H1 (cell line): ENCODE data around the gene SYK. TPM values are rescaled to one million over a fixed set of nuclear protein-coding genes. Genes with fewer than 3 reads are reported as not detected.

ENCODE experiments used
- CTCF ChIA-PET: fragments of 300-600 bp; sonication (Branson Sonifier 250); formaldehyde crosslinking; loops from one replicate; lab custom pipeline; 2021; ENCODE audit not compliant: partially characterized antibody; lab: Charles Lee
- POLR2A ChIA-PET: fragments of 300-600 bp; sonication (Branson Sonifier 250); formaldehyde crosslinking; loops from one replicate; lab custom pipeline; 2021; ENCODE audit warnings: inconsistent platforms; ENCODE audit not compliant: partially characterized antibody; lab: Charles Lee
- DNase-seq, 2 experiments: peaks; one replicate each; pipeline versions ENCODE4 v3.0.0 to v3.0.0-alpha.2; 2010 to 2022; ENCODE audit warnings: low spot score in 2 of 2, low read depth in 1 of 2, mixed read lengths in 1 of 2
- FAIRE-seq: peaks from 2 replicates; lab custom pipeline; 2011; peaks lifted over from hg19 to GRCh38; lab: Jason Lieb, UNC
- H2AFZ ChIP-seq: 2 replicates; pipeline ENCODE4 v1.8.1; 2012; ENCODE audit warnings: low read length, inconsistent platforms
- H2AK5ac ChIP-seq: 2 replicates; pipeline ENCODE4 v1.6.1; 2013; ENCODE audit warnings: low read depth, low read length
- H2BK120ac ChIP-seq: replicated peaks from 2 replicates; pipeline ENCODE3; 2013; ENCODE audit warnings: low read depth, low read length, inconsistent platforms
- H2BK12ac ChIP-seq: 2 replicates; pipeline ENCODE4 v1.6.1; 2013; ENCODE audit warnings: low read depth, low read length
- H2BK15ac ChIP-seq: 2 replicates; pipeline ENCODE4 v1.6.1; 2013; ENCODE audit warnings: low read length
- H2BK20ac ChIP-seq: 2 replicates; pipeline ENCODE4 v1.6.1; 2013; ENCODE audit warnings: low read length
- H2BK5ac ChIP-seq: 2 replicates; pipeline ENCODE4 v1.6.1; 2013; ENCODE audit warnings: low read depth, low read length
- H3K14ac ChIP-seq: 2 replicates; pipeline ENCODE4 v1.6.1; 2013; ENCODE audit warnings: inconsistent platforms; ENCODE audit not compliant: insufficient read length
- H3K18ac ChIP-seq: 2 replicates; pipeline ENCODE4 v1.6.1; 2013; ENCODE audit warnings: low read length; ENCODE audit errors: extremely low read depth
- H3K23ac ChIP-seq: 2 replicates; pipeline ENCODE4 v1.6.1; 2013; ENCODE audit warnings: inconsistent platforms; ENCODE audit not compliant: insufficient read length
- H3K23me2 ChIP-seq: 2 replicates; pipeline ENCODE4 v1.6.1; 2013; ENCODE audit warnings: low read depth, low read length
- H3K27ac ChIP-seq: 2 replicates; pipeline ENCODE4 v1.6.1; 2011; ENCODE audit warnings: low read depth, low read length, inconsistent platforms
- H3K27me3 ChIP-seq, 4 experiments: replicated peaks in 1 of 4; 1 replicate in 1 of 4; 2 replicates in 3 of 4; pipeline versions ENCODE4 v1.6.1 to v1.8.1; 2011 to 2013; ENCODE audit warnings: low read length in 3 of 4, mild to moderate bottlenecking in 3 of 4, inconsistent platforms in 2 of 4, mixed read lengths in 2 of 4, moderate library complexity in 1 of 4; ENCODE audit not compliant: control insufficient read depth in 3 of 4, insufficient read depth in 3 of 4; ENCODE audit errors: extremely low read depth in 1 of 4
- H3K36me3 ChIP-seq, 4 experiments: 2 replicates each; pipeline versions ENCODE4 v1.6.1 to v1.8.1; 2011 to 2013; ENCODE audit warnings: mild to moderate bottlenecking in 4 of 4, low read length in 3 of 4, moderate library complexity in 2 of 4, control low read depth in 1 of 4, inconsistent platforms in 1 of 4; ENCODE audit not compliant: insufficient read depth in 4 of 4, control insufficient read depth in 2 of 4
- H3K4ac ChIP-seq: replicated peaks from 2 replicates; pipeline ENCODE3; 2013; ENCODE audit warnings: low read length, low read depth, mixed read lengths, inconsistent platforms; ENCODE audit not compliant: insufficient read length
- H3K4me1 ChIP-seq, 4 experiments: replicated peaks in 1 of 4; 1 replicate in 1 of 4; 2 replicates in 3 of 4; pipeline versions ENCODE4 v1.6.1 to v1.8.1; 2011 to 2013; ENCODE audit warnings: low read length in 3 of 4, inconsistent platforms in 2 of 4, mixed read lengths in 1 of 4; ENCODE audit not compliant: insufficient read depth in 4 of 4, control insufficient read depth in 3 of 4
- H3K4me2 ChIP-seq, 2 experiments: 2 replicates each; pipeline versions ENCODE4 v1.6.1 to v1.8.1; 2011 to 2013; ENCODE audit warnings: low read depth in 2 of 2, low read length in 2 of 2, control low read depth in 1 of 2, inconsistent platforms in 1 of 2, mild to moderate bottlenecking in 1 of 2; ENCODE audit not compliant: insufficient read depth in 1 of 2
- H3K4me3 ChIP-seq, 4 experiments: fragments of 200-600, 300-600 bp in 1 of 4; sonication (generic), shearing (Covaris generic), sonication (Bioruptor Twin) in 1 of 4; 2 replicates each; pipeline versions ENCODE4 v1.5.1 to v1.8.1; 2011 to 2016; ENCODE audit warnings: low read length in 4 of 4, low read depth in 3 of 4, control low read depth in 2 of 4, inconsistent platforms in 2 of 4, mild to moderate bottlenecking in 2 of 4, mixed read lengths in 1 of 4, moderate library complexity in 1 of 4; ENCODE audit not compliant: insufficient read depth in 2 of 4; ENCODE audit errors: extremely low read depth in 1 of 4
- H3K56ac ChIP-seq: replicated peaks from 2 replicates; pipeline ENCODE3; 2013; ENCODE audit warnings: low read depth, mild to moderate bottlenecking, mixed read lengths, low read length, inconsistent platforms; ENCODE audit not compliant: insufficient read length
- H3K79me1 ChIP-seq: 2 replicates; pipeline ENCODE4 v1.6.1; 2013; ENCODE audit warnings: low read depth, low read length, control low read depth
- H3K79me2 ChIP-seq, 2 experiments: 2 replicates each; pipeline versions ENCODE4 v1.6.1 to v1.8.1; 2012 to 2013; ENCODE audit warnings: low read length in 2 of 2, mild to moderate bottlenecking in 2 of 2, inconsistent platforms in 1 of 2; ENCODE audit not compliant: insufficient read depth in 2 of 2, control insufficient read depth in 1 of 2
- H3K9ac ChIP-seq, 4 experiments: replicated peaks in 1 of 4; 1 replicate in 1 of 4; 2 replicates in 3 of 4; pipeline versions ENCODE4 v1.6.1 to v1.8.1; 2011 to 2013; ENCODE audit warnings: low read depth in 3 of 4, low read length in 3 of 4, control low read depth in 2 of 4, mild to moderate bottlenecking in 2 of 4, moderate library complexity in 2 of 4, inconsistent platforms in 1 of 4; ENCODE audit errors: extremely low read depth in 1 of 4
- H3K9me3 ChIP-seq, 2 experiments: 2 replicates each; pipeline versions ENCODE4 v1.6.1 to v1.8.1; 2012 to 2013; ENCODE audit warnings: mild to moderate bottlenecking in 2 of 2, moderate library complexity in 2 of 2, control low read depth in 1 of 2, inconsistent platforms in 1 of 2, low read depth in 1 of 2, low read length in 1 of 2, mixed read lengths in 1 of 2; ENCODE audit not compliant: insufficient read depth in 2 of 2
- H4K20me1 ChIP-seq, 2 experiments: replicated peaks in 1 of 2; 2 replicates each; pipeline versions ENCODE3 to v1.8.1; 2011 to 2013; ENCODE audit warnings: inconsistent platforms in 2 of 2, low read length in 2 of 2, mild to moderate bottlenecking in 1 of 2; ENCODE audit not compliant: insufficient read depth in 2 of 2, control insufficient read depth in 1 of 2
- H4K5ac ChIP-seq: 2 replicates; pipeline ENCODE4 v1.6.1; 2013; ENCODE audit warnings: low read length, low read depth, mixed read lengths, inconsistent platforms; ENCODE audit not compliant: insufficient read length
- H4K8ac ChIP-seq: 2 replicates; pipeline ENCODE4 v1.8.0; 2013; ENCODE audit warnings: mild to moderate bottlenecking, moderate library complexity, low read length, inconsistent platforms; ENCODE audit not compliant: insufficient read depth; ENCODE audit errors: extremely low read depth
- H4K91ac ChIP-seq: replicated peaks from 2 replicates; pipeline ENCODE3; 2013; ENCODE audit warnings: low read length, mixed read lengths, inconsistent platforms; ENCODE audit not compliant: insufficient read length
- BRCA1 ChIP-seq: IDR thresholded peaks from 2 replicates; pipeline ENCODE4 v1.6.1; 2012; ENCODE audit warnings: low read depth, low read length, improper control_type of control experiment
- EP300 ChIP-seq, 2 experiments: IDR thresholded peaks; 1 replicate in 1 of 2; 2 replicates in 1 of 2; pipeline ENCODE4 v1.6.1; 2011 to 2012; ENCODE audit warnings: low read depth in 2 of 2, low read length in 2 of 2, mild to moderate bottlenecking in 2 of 2, borderline replicate concordance in 1 of 2, inconsistent platforms in 1 of 2, moderate library complexity in 1 of 2
- POLR2AphosphoS5 ChIP-seq: IDR thresholded peaks from 2 replicates; pipeline ENCODE4 v1.6.1; 2011; ENCODE audit warnings: low read depth, low read length
- RAD21 ChIP-seq, 2 experiments: IDR thresholded peaks in 1 of 2; conservative IDR thresholded peaks in 1 of 2; 2 replicates each; pipeline ENCODE4 v1.6.1; 2011; ENCODE audit warnings: low read depth in 2 of 2, low read length in 2 of 2, improper control_type of control experiment in 1 of 2, inconsistent platforms in 1 of 2, mild to moderate bottlenecking in 1 of 2, moderate library complexity in 1 of 2
- RBBP5 ChIP-seq: IDR thresholded peaks from 2 replicates; pipeline ENCODE4 v1.7.1; 2012; ENCODE audit warnings: low read depth, mild to moderate bottlenecking, inconsistent platforms, low read length, moderate library complexity, borderline replicate concordance
- SIN3A ChIP-seq, 2 experiments: IDR thresholded peaks in 1 of 2; conservative IDR thresholded peaks in 1 of 2; 2 replicates each; pipeline ENCODE4 v1.6.1; 2011 to 2012; ENCODE audit warnings: low read length in 2 of 2, improper control_type of control experiment in 1 of 2, low read depth in 1 of 2, mild to moderate bottlenecking in 1 of 2
- SP1 ChIP-seq: IDR thresholded peaks from 2 replicates; pipeline ENCODE4 v1.6.1; 2011; ENCODE audit warnings: low read depth, low read length
- SP4 ChIP-seq: IDR thresholded peaks from 2 replicates; pipeline ENCODE4 v1.6.1; 2012; ENCODE audit warnings: low read length, inconsistent platforms
- TEAD4 ChIP-seq: IDR thresholded peaks from 2 replicates; pipeline ENCODE4 v1.6.1; 2012; ENCODE audit warnings: low read depth, low read length, inconsistent platforms, mixed read lengths
- WGBS, 2 experiments: shearing (Covaris generic) in 1 of 2; methylation state at CpG; one replicate each; pipeline versions ENCODE4 v1.1.6 to v1.1.7; 2013 to 2015; ENCODE audit warnings: low lambda C conversion rate in 2 of 2, mixed read lengths in 2 of 2, inconsistent platforms in 1 of 2, low coverage in 1 of 2, missing lambda C conversion rate in 1 of 2; ENCODE audit not compliant: insufficient replicate concordance in 2 of 2, insufficient coverage in 1 of 2, insufficient read length in 1 of 2; ENCODE audit errors: extremely low coverage in 1 of 2, missing lambda C conversion rate in 1 of 2; 5-methylcytosine and 5-hydroxymethylcytosine counted together
- polyA plus RNA-seq, 7 experiments: library from polyadenylated mRNA; depleted of rRNA in 3 of 7; stranded (reverse) in 5 of 7; unstranded in 2 of 7; fragments of >200 nt in 5 of 7; fragments of 200-250 nt in 2 of 7; gene quantifications; 1 replicate in 5 of 7; 2 replicates in 1 of 7; 4 replicates in 1 of 7; pipeline versions ENCODE4 v1.2.1 to v1.2.3, GENCODE V29; 2011 to 2013; ENCODE audit warnings: missing spikeins in 2 of 7, mixed read lengths in 2 of 7
- total RNA-seq: library from RNA; stranded (reverse); fragmentation: NEBNext Ultra II Directional; extraction: Animal tissue kit (Norgen Biotek cat#: 25700); gene quantifications from 2 replicates; pipeline ENCODE4 v1.2.1, GENCODE V29; 2021
- TF ChIP-seq, protein P1 (sequence below): IDR thresholded peaks from 2 replicates; pipeline ENCODE4 v1.6.1; 2012; ENCODE audit warnings: inconsistent platforms

Gene SYK
- total and polyA plus RNA-seq, 2 of the 8 experiments (the other 6 are each of a cell fraction or from before 2014, with no cell fraction given): 1.5 to 4.4 TPM

DNA sequence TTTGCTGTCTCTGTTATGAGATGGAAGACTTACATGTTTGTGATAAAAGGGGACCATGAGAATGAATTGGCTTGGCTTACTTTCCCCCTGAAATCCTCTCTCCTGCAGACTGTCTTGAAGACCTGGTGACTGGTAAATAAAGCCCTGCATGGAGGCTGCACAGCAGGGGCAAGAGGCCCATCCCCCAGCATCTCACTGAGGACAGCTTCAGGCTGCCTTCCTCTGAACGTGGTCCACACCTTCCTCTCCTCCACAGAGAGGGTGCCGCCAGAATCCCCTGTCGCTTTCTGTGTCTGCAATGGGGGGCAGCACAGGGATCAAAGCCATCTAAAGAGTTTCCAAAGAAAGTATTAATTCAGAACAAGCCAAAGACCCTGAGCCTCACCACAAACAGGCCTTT, 94.6 kb downstream of the SYK start:
- Histone ChIP-seq H3K14ac (no peak overlapping the region), H2AK5ac (no peak overlapping the region), H3K9ac (no peak overlapping the region), H3K23ac (no peak overlapping the region), H2BK20ac (no peak overlapping the region), H2BK120ac (no peak overlapping the region), H3K27me3 (no peaks in the 10 kb centered on the region), H3K4me1 (peaks cover 5 to 16% (median 9%) of the 10 kb centered on the region in 4 experiments), H3K27ac (no peak overlapping the region), H3K9me3 (no peaks in the 10 kb centered on the region), H4K20me1 (peaks cover 0 to 3% of the 10 kb centered on the region in 2 experiments), H3K4me3 (no peak overlapping the region; a peak in 1 of 8 replicates), H3K79me1 (no peaks in the 10 kb centered on the region), H3K56ac (no peak overlapping the region), H4K91ac (no peak overlapping the region), H4K8ac (no peak overlapping the region), H4K5ac (no peak overlapping the region), H3K36me3 (no peaks in the 10 kb centered on the region), H2AFZ (no peak overlapping the region), H3K4ac (no peak overlapping the region), H2BK15ac (no peak overlapping the region), H3K4me2 (peak overlapping the region; percentile 13 to 18; a peak in 1 of 4 replicates), H3K79me2 (no peaks in the 10 kb centered on the region), H2BK5ac (no peak overlapping the region), H3K23me2 (no peaks in the 10 kb centered on the region; the same call in 1 of the 2 replicates), H2BK12ac (no peak overlapping the region), H3K18ac (0 out of 2 replicates have a peak overlapping the region, but pooled peaks have one; percentile 4)
- ChIA-PET POLR2A (interaction anchor here (0.7 kb wide), 1 partner anchor 527 kb away, joined by 3 read pairs; the partner anchor contains the start of gene NFIL3), CTCF (interaction anchor here (1.0 to 2.0 kb wide), 2 partner anchors 16 to 195 kb away, joined by 3 to 4 read pairs; no protein-coding TSS in a partner anchor)
- no peak for DNase-seq
- 86% methylated on average over 3 of the region's 3 CpGs; no CpG with 5 or more reads in 1 of the 2 experiments for WGBS, 2 experiments
- FAIRE-seq: no peak
- TF ChIP-seq, protein P1, sequence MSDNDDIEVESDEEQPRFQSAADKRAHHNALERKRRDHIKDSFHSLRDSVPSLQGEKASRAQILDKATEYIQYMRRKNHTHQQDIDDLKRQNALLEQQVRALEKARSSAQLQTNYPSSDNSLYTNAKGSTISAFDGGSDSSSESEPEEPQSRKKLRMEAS: no peak
- TF ChIP-seq SP1: no peak
- no peak for TF ChIP-seq SP4
- TF ChIP-seq POLR2AphosphoS5: no peak
- TF ChIP-seq BRCA1: no peak
- no peak for TF ChIP-seq TEAD4
- no peak for TF ChIP-seq RAD21 (IDR thresholded peaks at IDR 0.05 in 1 of 2, conservative IDR thresholded peaks at IDR 0.05 in 1 of 2; ENCODE audit: low read depth in 2 of 2, low read length in 2 of 2)
- TF ChIP-seq EP300 (IDR thresholded peaks at IDR 0.05; ENCODE audit: borderline replicate concordance in 1 of 2, low read depth in 2 of 2, low read length in 2 of 2): no peak
- TF ChIP-seq SIN3A (conservative IDR thresholded peaks at IDR 0.05 in 1 of 2, IDR thresholded peaks at IDR 0.05 in 1 of 2; ENCODE audit: low read depth in 1 of 2, low read length in 2 of 2): no peak
- TF ChIP-seq RBBP5: no peak
